Bronchus fibroblast of lung (primary cell): ENCODE results near the gene TTC6. TPM values are rescaled to one million over a fixed set of nuclear protein-coding genes. Genes with fewer than 3 reads are reported as not detected.

Experiments
- total RNA-seq: library from RNA; depleted of rRNA; stranded (reverse); fragments of >200 nt; gene quantifications from 2 replicates; pipeline ENCODE4 v1.2.3, GENCODE V29; 2015

The TTC6 gene, protein sequence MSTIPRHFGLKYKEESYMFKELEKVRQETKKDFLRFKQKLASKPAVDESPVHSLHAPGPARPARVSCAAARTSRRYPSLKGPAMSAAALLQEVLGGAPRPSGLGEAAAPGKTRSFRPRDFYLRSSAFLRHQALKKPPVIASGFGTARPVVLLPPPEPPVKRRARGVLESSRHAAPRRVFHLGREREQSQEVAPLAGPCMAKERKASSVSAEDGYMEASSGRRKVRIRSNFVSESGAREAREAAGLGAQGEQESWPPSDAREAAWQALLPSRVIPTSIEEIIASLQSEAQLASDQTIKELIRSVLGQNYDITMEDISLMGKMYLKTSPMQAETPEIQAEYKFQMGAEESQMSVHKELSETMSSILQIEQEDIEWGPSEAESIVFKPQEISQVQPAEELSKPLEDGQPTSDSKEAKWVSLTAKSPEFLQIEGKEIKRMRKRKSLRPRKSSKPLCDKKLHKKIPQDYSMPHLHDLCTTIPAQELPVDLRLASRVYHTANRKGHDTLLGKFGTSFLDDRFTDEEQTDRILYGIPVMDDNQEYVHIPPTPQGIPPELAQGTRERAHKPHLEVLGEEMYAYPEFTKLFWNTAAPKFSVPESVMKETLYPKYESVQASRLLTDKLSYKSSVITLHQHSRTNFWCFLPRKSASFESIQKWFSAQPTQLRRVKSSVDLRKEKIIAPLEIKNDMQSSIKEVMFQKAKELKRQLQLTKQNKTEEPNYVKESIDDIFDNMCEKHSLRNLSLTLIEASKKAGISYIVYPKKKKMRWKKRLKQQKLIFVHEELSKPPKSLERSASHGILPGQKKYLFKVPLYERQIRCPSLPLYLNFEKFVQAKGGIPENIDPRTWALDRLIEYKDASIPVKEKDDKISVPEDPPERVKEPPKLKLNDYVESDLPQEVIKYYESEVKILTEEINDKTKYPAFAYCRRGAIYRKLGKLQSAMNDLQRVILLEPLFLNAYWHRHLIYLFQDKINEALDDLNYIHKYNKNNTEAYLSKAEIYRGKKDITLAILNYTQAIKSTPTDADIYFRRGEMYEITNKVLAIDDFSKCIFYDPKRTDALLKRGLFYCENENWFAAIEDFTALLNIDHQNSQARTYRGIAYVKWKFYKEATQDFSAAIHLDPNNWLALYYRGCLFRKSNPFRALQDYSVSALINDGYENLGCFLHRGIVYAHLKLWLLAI (N-terminal part only)
- under 0.01 and 0.30 TPM in 2 replicates for total RNA-seq

DNA sequence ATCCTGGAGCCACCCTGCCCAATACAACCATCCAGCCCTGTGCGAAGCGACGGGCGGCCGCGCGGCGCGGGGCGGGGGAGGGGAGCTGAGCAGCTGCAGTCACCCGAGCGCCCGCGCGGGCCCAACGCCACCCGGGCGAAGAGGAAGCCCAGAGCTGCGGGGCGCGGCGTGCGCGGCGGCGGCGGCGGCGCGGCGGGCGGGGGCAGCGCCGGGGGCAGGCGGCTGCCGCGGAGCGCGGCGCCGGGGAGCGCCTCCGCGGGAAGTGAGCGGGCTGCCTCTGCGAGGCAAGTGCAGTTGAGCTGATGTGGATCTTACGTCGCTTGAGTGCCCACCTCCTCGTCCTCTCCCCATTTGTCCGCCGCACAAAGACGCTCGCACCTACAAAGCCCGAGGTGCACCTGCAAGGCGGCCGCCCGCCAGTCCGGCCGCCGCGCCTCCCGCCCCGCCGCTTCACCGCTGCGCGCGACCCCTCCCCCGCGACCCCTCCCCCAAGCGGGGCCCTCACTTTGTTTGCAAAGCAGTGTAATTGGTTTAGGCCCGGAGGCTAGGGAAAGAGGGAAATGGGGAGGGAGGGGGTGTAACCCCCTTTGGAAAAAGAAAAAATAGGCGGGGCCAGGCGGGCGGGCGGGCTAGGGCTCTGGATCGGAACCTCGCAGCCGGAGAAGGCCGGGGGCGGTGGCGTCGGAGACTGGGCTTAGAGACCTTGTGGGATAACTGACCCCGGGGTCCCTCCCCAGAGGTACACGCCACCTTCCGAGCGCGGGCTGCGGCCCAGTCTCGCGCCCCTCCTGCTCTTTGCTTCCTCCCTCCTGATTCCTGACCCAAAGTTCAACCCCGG, at the start of gene TTC6, which contains the start of gene FOXA1:
Gene TTC6, plus strand, starts transcription at position 659 of the 838 bp plus-strand sequence. CDS start 26,436 bp downstream, outside the sequence.
Gene FOXA1, minus strand, starts transcription at position 279 of the 838 bp plus-strand sequence. Its CDS starts 277 bp downstream, at position 2.

Other genes with a start within 250 kb of the TTC6 start
- under 0.01 TPM in 1 of 2 replicates, not detected in the other for gene FOXA1, start 380 bp upstream of the TTC6 start, total RNA-seq